ENCODE data around the gene TAC3.
A peak's percentile ranks its signal among the peaks of the same experiment; 100 is the strongest.
"Not testable (repeated sequence)": the region's sequence is repeated elsewhere in the genome, so short reads cannot be mapped to it uniquely, and the experiment has no call there.

The TAC3 gene

GRCh38 chr12:57001448-57001906 is 14.9 kb downstream of the TAC3 start:
- DNase-seq, result peak; percentile 31

DNA sequence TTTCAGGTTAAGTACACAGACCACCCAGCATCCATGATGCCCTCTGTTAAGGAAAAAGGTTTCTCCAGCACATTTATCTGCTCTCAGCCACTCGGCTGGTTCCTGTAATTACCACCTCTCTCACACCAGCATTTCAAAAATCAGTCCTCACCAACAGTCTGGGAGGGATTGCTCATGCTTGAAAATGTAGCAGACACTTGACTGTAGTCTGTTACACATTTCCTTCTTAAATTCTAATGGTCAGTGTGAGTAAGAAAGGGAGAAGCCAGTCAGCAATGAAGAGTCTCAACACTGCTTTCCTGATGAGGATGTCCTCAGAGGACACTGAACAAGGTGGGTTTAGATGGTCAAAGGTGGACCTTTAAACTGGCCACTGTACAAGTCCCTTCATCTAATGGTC is 15.9 kb downstream of the TAC3 start:
- DNase-seq, result no peak

- no peak for DNase-seq
Measured at GRCh38 chr12:56999456-56999855, 16.9 kb downstream of the TAC3 start.

GRCh38 chr12:56998981-56999380 is 17.3 kb downstream of the TAC3 start:
- no peak for DNase-seq

GRCh38 chr12:56998316-56998715 is 18.0 kb downstream of the TAC3 start:
- DNase-seq, result no peak

GRCh38 chr12:56996793-56997545 is 19.4 kb downstream of the TAC3 start:
- DNase-seq, result no peak

DNA sequence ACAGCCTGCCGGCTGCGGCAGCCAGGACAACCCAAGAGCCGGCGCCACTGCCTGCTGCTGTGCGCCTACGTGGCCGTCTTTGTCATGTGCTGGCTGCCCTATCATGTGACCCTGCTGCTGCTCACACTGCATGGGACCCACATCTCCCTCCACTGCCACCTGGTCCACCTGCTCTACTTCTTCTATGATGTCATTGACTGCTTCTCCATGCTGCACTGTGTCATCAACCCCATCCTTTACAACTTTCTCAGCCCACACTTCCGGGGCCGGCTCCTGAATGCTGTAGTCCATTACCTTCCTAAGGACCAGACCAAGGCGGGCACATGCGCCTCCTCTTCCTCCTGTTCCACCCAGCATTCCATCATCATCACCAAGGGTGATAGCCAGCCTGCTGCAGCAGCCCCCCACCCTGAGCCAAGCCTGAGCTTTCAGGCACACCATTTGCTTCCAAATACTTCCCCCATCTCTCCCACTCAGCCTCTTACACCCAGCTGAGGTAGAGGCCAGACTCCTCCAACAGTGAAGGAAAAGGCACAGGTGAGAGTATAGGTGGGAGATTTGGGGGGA is 20.3 kb downstream of the TAC3 start:
- DNase-seq, result no peak

DNA sequence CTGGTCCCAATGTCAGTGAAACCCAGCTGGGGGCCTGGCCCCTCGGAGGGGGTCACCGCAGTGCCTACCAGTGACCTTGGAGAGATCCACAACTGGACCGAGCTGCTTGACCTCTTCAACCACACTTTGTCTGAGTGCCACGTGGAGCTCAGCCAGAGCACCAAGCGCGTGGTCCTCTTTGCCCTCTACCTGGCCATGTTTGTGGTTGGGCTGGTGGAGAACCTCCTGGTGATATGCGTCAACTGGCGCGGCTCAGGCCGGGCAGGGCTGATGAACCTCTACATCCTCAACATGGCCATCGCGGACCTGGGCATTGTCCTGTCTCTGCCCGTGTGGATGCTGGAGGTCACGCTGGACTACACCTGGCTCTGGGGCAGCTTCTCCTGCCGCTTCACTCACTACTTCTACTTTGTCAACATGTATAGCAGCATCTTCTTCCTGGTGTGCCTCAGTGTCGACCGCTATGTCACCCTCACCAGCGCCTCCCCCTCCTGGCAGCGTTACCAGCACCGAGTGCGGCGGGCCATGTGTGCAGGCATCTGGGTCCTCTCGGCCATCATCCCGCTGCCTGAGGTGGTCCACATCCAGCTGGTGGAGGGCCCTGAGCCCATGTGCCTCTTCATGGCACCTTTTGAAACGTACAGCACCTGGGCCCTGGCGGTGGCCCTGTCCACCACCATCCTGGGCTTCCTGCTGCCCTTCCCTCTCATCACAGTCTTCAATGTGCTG is 21.0 kb downstream of the TAC3 start:
- no peak for DNase-seq

DNA sequence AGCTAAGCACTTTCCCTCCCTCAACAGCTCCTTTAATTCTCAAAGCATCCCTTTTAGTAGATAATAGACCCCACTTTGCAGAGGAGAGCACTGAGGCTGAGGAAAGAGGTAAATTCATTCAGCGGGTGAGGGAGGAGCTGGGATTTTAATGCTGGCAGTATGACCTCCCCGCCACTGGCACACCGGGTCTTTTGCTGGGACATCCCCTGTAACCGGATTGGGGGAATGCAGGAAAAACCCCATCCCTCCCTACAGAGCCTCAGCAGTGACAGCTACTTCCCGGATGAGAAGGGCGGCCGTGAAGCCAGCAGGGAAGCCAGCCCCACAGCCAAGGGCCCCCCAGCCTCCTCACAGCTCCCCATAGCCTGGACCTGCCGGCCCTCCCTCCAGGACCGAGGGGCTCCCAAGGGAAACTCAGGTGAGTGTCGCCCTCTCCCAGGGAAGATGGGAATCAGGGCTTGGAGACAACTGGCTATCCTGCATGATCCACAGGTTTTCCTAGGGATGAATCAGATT is 22.0 kb downstream of the TAC3 start:
- DNase-seq, result no peak

GRCh38 chr12:56993346-56993745 is 23.0 kb downstream of the TAC3 start:
- DNase-seq, result no peak

GRCh38 chr12:56991319-56992246 is 24.7 kb downstream of the TAC3 start:
- no peak for DNase-seq

GRCh38 chr12:56990648-56991318 is 25.5 kb downstream of the TAC3 start:
- DNase-seq, result no peak

- DNase-seq, result no peak
Measured at GRCh38 chr12:56989861-56990610, 26.3 kb downstream of the TAC3 start.

DNA sequence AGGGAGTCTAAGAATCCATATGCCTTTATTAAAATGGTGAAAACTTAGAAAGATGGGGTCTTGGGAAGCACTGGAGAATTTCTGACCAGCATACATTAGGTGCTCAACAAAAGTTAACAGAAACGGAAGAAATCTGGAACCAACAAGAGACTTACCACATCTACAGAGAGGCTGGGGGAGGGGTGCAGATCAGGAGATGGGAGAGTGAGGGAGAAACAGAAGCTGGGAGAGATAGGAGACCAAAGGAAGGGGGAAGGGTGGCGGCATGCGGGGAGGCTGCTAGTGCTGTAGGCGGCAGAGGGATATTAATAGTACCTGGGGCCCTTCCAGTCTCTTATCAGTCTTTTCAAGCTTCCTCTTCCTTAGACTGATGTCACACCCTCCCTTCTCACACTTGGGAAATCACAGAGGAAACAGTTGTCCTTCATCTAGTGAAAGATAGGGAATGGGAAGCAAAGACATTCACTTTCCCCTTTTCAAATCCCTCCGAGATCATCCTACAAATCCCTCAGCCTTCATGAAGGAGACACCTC is 28.1 kb downstream of the TAC3 start:
- no peak for DNase-seq

GRCh38 chr12:56987551-56988053 is 28.7 kb downstream of the TAC3 start:
- peak; percentile 73 for DNase-seq

- no peak for DNase-seq
Measured at GRCh38 chr12:56987011-56987410, 29.3 kb downstream of the TAC3 start.

DNA sequence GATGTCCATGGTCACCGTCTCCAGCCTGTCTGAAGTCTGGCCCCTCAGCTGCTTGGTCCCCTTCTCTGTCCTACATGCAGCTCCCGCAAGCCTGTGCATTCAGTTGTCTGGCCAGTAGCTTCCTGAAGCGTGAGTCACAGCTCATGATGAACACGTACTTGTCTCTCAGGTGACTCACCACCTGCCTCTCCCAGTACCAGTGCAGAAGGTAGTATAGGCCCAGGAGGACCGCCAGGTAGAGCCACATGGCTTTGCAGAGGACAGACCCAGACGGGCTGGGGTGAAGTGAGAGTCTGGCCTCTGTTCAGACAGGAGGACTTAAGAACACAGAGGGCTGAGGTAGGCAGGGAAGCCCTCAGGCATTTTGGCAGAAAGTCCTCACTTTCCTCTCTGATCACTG is 30.6 kb downstream of the TAC3 start:
- peak; percentile 9 for DNase-seq

- no peak for DNase-seq
Measured at GRCh38 chr12:56983386-56983785, 32.9 kb downstream of the TAC3 start.

- DNase-seq, result not testable (repeated sequence)
Measured at GRCh38 chr12:56982578-56983236, 33.6 kb downstream of the TAC3 start.

GRCh38 chr12:56980941-56981530 is 35.3 kb downstream of the TAC3 start:
- no peak for DNase-seq

Data from NCI-H345 (cell line).